IPS DF 6.9 (cell line): ENCODE data around the gene RNF121.

Source experiments
- DNase-seq: peaks from one replicate; pipeline ENCODE4 v3.0.0-alpha.2; 2013; ENCODE audit warnings: low read depth, low spot score
- H3K27ac ChIP-seq: one replicate; pipeline ENCODE4 v1.5.1; 2013; ENCODE audit warnings: low read length, control low read depth
- H3K27me3 ChIP-seq: 2 replicates; pipeline ENCODE4 v1.6.1; 2013; ENCODE audit warnings: mild to moderate bottlenecking, low read length; ENCODE audit not compliant: control insufficient read depth, insufficient read depth
- H3K36me3 ChIP-seq: 2 replicates; pipeline ENCODE4 v1.6.1; 2013; ENCODE audit warnings: low read length; ENCODE audit not compliant: control insufficient read depth, insufficient read depth
- H3K4me1 ChIP-seq: 2 replicates; pipeline ENCODE4 v1.6.1; 2013; ENCODE audit warnings: low read length; ENCODE audit not compliant: control insufficient read depth, insufficient read depth
- H3K4me3 ChIP-seq: 2 replicates; pipeline ENCODE4 v1.5.1; 2013; ENCODE audit warnings: mild to moderate bottlenecking, low read length
- H3K9me3 ChIP-seq: 2 replicates; pipeline ENCODE4 v1.6.1; 2013; ENCODE audit warnings: low read length, inconsistent platforms; ENCODE audit not compliant: control insufficient read depth, insufficient read depth
- WGBS: extraction: QIAGEN DNeasy Blood & Tissue Kit; methylation state at CpG from one replicate; pipeline ENCODE4 v1.1.7; 2013; ENCODE audit warnings: mixed read lengths, missing lambda C conversion rate; ENCODE audit not compliant: insufficient read length, insufficient coverage; 5-methylcytosine and 5-hydroxymethylcytosine counted together

Gene RNF121

GRCh38 chr11:72013765-72014711, 85.2 kb downstream of the RNF121 start:
- Histone ChIP-seq H3K4me1 (no peaks in the 10 kb centered on the region), H3K36me3 (peaks cover 54% of the 10 kb centered on the region), H3K4me3 (no peak overlapping the region), H3K9me3 (no peaks in the 10 kb centered on the region), H3K27ac (no peak overlapping the region), H3K27me3 (no peaks in the 10 kb centered on the region)
- no peak for DNase-seq
- whole genome bisulfite sequencing = no CpG with 5 or more reads among the region's 38 CpGs

GRCh38 chr11:72014761-72015320, 86.0 kb downstream of the RNF121 start:
- H3K4me1 ChIP-seq = no peaks in the 10 kb centered on the region
- H3K4me3 ChIP-seq = no peak overlapping the region
- no peak overlapping the region for H3K27ac ChIP-seq
- DNase-seq = no peak
- WGBS = no CpG with 5 or more reads among the region's 16 CpGs
- H3K27me3 ChIP-seq = no peaks in the 10 kb centered on the region
- peaks cover 61% of the 10 kb centered on the region for H3K36me3 ChIP-seq
- no peaks in the 10 kb centered on the region for H3K9me3 ChIP-seq

GRCh38 chr11:72015511-72016061, 86.7 kb downstream of the RNF121 start:
- no peak for DNase-seq
- no peak overlapping the region for H3K27ac ChIP-seq
- H3K27me3 ChIP-seq = no peaks in the 10 kb centered on the region
- no peaks in the 10 kb centered on the region for H3K9me3 ChIP-seq
- peaks cover 65% of the 10 kb centered on the region for H3K36me3 ChIP-seq
- no peaks in the 10 kb centered on the region for H3K4me1 ChIP-seq
- no peak overlapping the region for H3K4me3 ChIP-seq
- no CpG with 5 or more reads among the region's 10 CpGs for whole genome bisulfite sequencing

DNA sequence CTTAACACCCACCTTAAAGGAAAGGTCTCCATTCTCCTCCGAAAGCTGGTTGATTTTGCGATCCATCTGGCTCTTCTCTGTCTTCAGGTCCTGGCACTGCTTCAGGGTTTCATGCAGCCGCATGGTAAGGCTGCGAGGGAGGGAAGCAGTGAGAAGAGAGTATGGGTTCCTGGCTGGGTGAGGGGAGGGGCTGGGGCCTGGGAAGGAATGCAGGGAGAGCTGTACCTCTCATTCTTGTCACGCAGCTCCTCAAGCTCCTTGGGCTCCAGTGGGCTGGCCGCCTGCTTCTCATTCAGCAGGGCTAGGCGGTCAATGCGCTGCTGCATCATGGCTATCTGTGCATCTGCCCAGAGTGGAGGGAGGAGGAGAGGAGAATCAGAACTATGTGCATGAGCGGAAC, 89.3 kb downstream of the RNF121 start:
- Histone ChIP-seq H3K9me3 (no peaks in the 10 kb centered on the region), H3K36me3 (peaks cover 68% of the 10 kb centered on the region)
- no CpG with 5 or more reads among the region's 9 CpGs for WGBS

GRCh38 chr11:72023335-72023734, 94.5 kb downstream of the RNF121 start:
- H3K4me1 ChIP-seq = no peaks in the 10 kb centered on the region
- no peak overlapping the region for H3K27ac ChIP-seq
- peaks cover 37% of the 10 kb centered on the region; the same call in 1 of the 2 replicates for H3K36me3 ChIP-seq
- H3K27me3 ChIP-seq = no peaks in the 10 kb centered on the region
- H3K4me3 ChIP-seq = no peak overlapping the region
- H3K9me3 ChIP-seq = no peaks in the 10 kb centered on the region
- no CpG with 5 or more reads among the region's 4 CpGs for WGBS
- DNase-seq = no peak

More for the DNA sequence above, 89.3 kb downstream of the RNF121 start:
- DNase-seq = no peak
- Histone ChIP-seq H3K4me1 (no peaks in the 10 kb centered on the region), H3K27ac (no peak overlapping the region), H3K27me3 (no peaks in the 10 kb centered on the region), H3K4me3 (no peak overlapping the region)

GRCh38 chr11:72024069-72024754, 95.4 kb downstream of the RNF121 start:
- no peak overlapping the region for H3K27ac ChIP-seq
- H3K27me3 ChIP-seq = no peaks in the 10 kb centered on the region; the same call in 1 of the 2 replicates
- H3K4me3 ChIP-seq = no peak overlapping the region
- peaks cover 35% of the 10 kb centered on the region; the same call in 1 of the 2 replicates for H3K36me3 ChIP-seq
- DNase-seq = no peak
- no peaks in the 10 kb centered on the region for H3K4me1 ChIP-seq
- no CpG with 5 or more reads among the region's 5 CpGs for WGBS
- no peaks in the 10 kb centered on the region for H3K9me3 ChIP-seq

DNA sequence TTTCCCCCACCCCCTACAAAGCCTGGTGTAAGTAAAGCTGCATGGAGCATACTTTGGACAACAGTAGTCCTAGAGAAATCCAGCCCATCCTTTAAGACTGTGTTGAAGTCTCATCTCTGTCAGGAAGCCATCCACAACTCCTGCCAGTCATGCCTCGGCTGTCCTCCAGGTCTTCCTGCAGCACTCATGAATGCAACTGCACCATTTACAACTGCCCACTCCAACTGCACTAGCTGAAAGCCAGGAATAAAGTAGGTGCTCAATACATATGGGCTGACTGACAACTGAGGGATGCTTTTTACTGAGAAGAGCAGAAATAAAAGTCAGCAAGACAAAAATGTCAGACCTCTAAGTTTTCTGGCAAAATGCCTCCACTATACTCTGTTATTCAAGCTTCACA, 97.2 kb downstream of the RNF121 start:
- no peaks in the 10 kb centered on the region for H3K9me3 ChIP-seq
- WGBS = no CpG with 5 or more reads among the region's 1 CpG
- H3K4me3 ChIP-seq = no peak overlapping the region
- no peaks in the 10 kb centered on the region; the same call in 1 of the 2 replicates for H3K27me3 ChIP-seq
- no peaks in the 10 kb centered on the region for H3K4me1 ChIP-seq
- peaks cover 23% of the 10 kb centered on the region; the same call in 1 of the 2 replicates for H3K36me3 ChIP-seq
- H3K27ac ChIP-seq = no peak overlapping the region
- no peak for DNase-seq

GRCh38 chr11:72030472-72031045, 101.7 kb downstream of the RNF121 start:
- no peak for DNase-seq
- no peaks in the 10 kb centered on the region; the same call in 1 of the 2 replicates for H3K27me3 ChIP-seq
- no peak overlapping the region for H3K27ac ChIP-seq
- no CpG with 5 or more reads among the region's 1 CpG for WGBS
- H3K4me1 ChIP-seq = no peaks in the 10 kb centered on the region
- H3K9me3 ChIP-seq = no peaks in the 10 kb centered on the region
- no peak overlapping the region for H3K4me3 ChIP-seq
- H3K36me3 ChIP-seq = peaks cover 6% of the 10 kb centered on the region; the same call in 1 of the 2 replicates

GRCh38 chr11:72036687-72037086, 107.8 kb downstream of the RNF121 start:
- Histone ChIP-seq H3K4me1 (peaks cover 5% of the 10 kb centered on the region; the same call in 1 of the 2 replicates), H3K27ac (no peak overlapping the region), H3K9me3 (no peaks in the 10 kb centered on the region), H3K36me3 (no peaks in the 10 kb centered on the region), H3K27me3 (no peaks in the 10 kb centered on the region), H3K4me3 (no peak overlapping the region)
- no CpG with 5 or more reads among the region's 3 CpGs for WGBS
- no peak for DNase-seq
